ENCODE measurements around the gene DGCR2. TPM values are rescaled to one million over a fixed set of nuclear protein-coding genes. Genes with fewer than 3 reads are reported as not detected.

Gene DGCR2
- polyA plus RNA-seq, 1 donor from 2014 or later = 67.1 TPM

GRCh38 chr22:18990355-18991137 is 131.7 kb downstream of the DGCR2 start:
- H3K36me3 ChIP-seq (ENCODE audit: insufficient read depth, low read length) = no peaks in the 10 kb centered on the region
- H3K79me2 ChIP-seq (replicated peaks; ENCODE audit: insufficient read depth, low read length) = no peaks in the 10 kb centered on the region
- no peak overlapping the region for H3K27ac ChIP-seq (ENCODE audit: low read length)
- no peaks in the 10 kb centered on the region for H3K27me3 ChIP-seq (ENCODE audit: insufficient read depth, low read depth, low read length)
- H3K4me3 ChIP-seq (ENCODE audit: low read length) = no peak overlapping the region
- H2AFZ ChIP-seq (ENCODE audit: low read depth, low read length) = no peak overlapping the region
- H3F3A ChIP-seq (ENCODE audit: insufficient read depth, low read length, poor library complexity, severe bottlenecking) = no peaks in the 10 kb centered on the region
- H3K9ac ChIP-seq (ENCODE audit: low read length) = no peak overlapping the region
- H3K9me2 ChIP-seq (ENCODE audit: insufficient read depth, low read length) = no peaks in the 10 kb centered on the region
- no peaks in the 10 kb centered on the region for H4K20me1 ChIP-seq (ENCODE audit: insufficient read depth)
- no peaks in the 10 kb centered on the region for H3K9me3 ChIP-seq (ENCODE audit: low read length)
- TF ChIP-seq EZH2 (IDR thresholded peaks at IDR 0.05; ENCODE audit: borderline replicate concordance, insufficient read depth, low read length, poor library complexity, severe bottlenecking) (no peak), REST (IDR thresholded peaks at IDR 0.05; ENCODE audit: borderline replicate concordance) (no peak), EP300 (conservative IDR thresholded peaks at IDR 0.05; ENCODE audit: poor library complexity, severe bottlenecking) (no peak), TAF1 (IDR thresholded peaks at IDR 0.05; ENCODE audit: low read depth) (no peak), RAD21 (conservative IDR thresholded peaks at IDR 0.05) (no peak), POLR2AphosphoS5 (IDR thresholded peaks at IDR 0.05) (no peak), SMC3 (conservative IDR thresholded peaks at IDR 0.05; ENCODE audit: poor library complexity) (no peak), CTCF (IDR thresholded peaks at IDR 0.05; ENCODE audit: poor library complexity, severe bottlenecking) (no peak), MXI1 (conservative IDR thresholded peaks at IDR 0.05; ENCODE audit: poor library complexity, severe bottlenecking) (no peak)
- no peak overlapping the region for H3K4me2 ChIP-seq (ENCODE audit: low read length)

GRCh38 chr22:18988958-18989357 is 133.3 kb downstream of the DGCR2 start:
- Histone ChIP-seq H3K9me2 (ENCODE audit: insufficient read depth, low read length) (no peaks in the 10 kb centered on the region), H3K27ac (ENCODE audit: low read length) (no peak overlapping the region), H4K20me1 (ENCODE audit: insufficient read depth) (no peaks in the 10 kb centered on the region), H3K4me2 (ENCODE audit: low read length) (no peak overlapping the region), H3K79me2 (replicated peaks; ENCODE audit: insufficient read depth, low read length) (no peaks in the 10 kb centered on the region), H3K9me3 (ENCODE audit: low read length) (no peaks in the 10 kb centered on the region), H2AFZ (ENCODE audit: low read depth, low read length) (no peak overlapping the region), H3F3A (ENCODE audit: insufficient read depth, low read length, poor library complexity, severe bottlenecking) (no peaks in the 10 kb centered on the region), H3K36me3 (ENCODE audit: insufficient read depth, low read length) (no peaks in the 10 kb centered on the region), H3K9ac (ENCODE audit: low read length) (no peak overlapping the region), H3K27me3 (ENCODE audit: insufficient read depth, low read depth, low read length) (no peaks in the 10 kb centered on the region), H3K4me3 (ENCODE audit: low read length) (no peak overlapping the region)
- TF ChIP-seq REST (IDR thresholded peaks at IDR 0.05; ENCODE audit: borderline replicate concordance) = no peak
- TF ChIP-seq SMC3 (conservative IDR thresholded peaks at IDR 0.05; ENCODE audit: poor library complexity) = no peak
- TF ChIP-seq POLR2AphosphoS5 (IDR thresholded peaks at IDR 0.05) = no peak
- no peak for TF ChIP-seq CTCF (IDR thresholded peaks at IDR 0.05; ENCODE audit: poor library complexity, severe bottlenecking)
- no peak for TF ChIP-seq MXI1 (conservative IDR thresholded peaks at IDR 0.05; ENCODE audit: poor library complexity, severe bottlenecking)
- no peak for TF ChIP-seq TAF1 (IDR thresholded peaks at IDR 0.05; ENCODE audit: low read depth)
- no peak for TF ChIP-seq RAD21 (conservative IDR thresholded peaks at IDR 0.05)
- no peak for TF ChIP-seq EZH2 (IDR thresholded peaks at IDR 0.05; ENCODE audit: borderline replicate concordance, insufficient read depth, low read length, poor library complexity, severe bottlenecking)
- no peak for TF ChIP-seq EP300 (conservative IDR thresholded peaks at IDR 0.05; ENCODE audit: poor library complexity, severe bottlenecking)
